GOT3 (cell line): Measurements from ENCODE around the gene ZSCAN5A.
"Not testable (repeated sequence)": the region's sequence is repeated elsewhere in the genome, so short reads cannot be mapped to it uniquely, and the experiment has no call there.

Source experiments
- DNase-seq: peaks from one replicate; lab custom pipeline; 2025; ENCODE audit warnings: mixed read lengths; lab: John Stamatoyannopoulos, UW

Gene ZSCAN5A

DNA sequence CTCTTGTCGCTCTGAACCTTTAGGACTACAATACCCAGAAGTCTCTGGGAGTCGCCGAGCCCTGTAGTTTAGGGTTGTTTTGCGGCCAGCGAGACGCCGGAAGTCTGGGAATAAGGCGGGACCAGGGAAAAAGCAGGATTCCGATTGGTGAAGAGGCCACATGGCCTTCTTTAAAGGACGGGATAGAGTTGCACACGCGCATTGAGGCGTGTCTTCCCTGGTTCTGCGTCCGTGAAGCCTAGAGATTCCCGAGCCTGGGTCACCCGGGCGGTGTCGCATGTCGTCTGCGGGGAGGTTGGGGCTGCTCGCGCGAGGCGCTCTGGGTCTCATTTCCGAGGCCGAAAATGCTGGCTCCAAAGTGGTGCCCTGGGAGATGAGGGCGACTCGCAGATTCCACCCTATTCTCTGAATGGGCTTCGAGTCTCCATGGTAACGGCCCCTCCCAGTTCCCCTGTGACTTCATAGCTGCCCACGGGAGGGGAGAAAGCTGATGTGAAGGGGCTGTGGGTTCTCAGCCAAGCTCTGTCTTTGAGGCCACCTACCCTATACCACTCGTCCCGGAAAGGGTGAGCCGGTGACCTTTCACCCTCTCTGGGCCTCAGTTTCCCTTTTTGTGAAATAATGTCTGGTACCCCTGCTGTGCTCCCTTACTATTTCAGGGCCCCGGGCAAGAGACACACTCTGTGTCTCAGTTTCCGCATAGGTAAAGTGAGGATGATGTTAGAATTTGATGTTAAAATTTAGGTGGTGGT lies 614 bp upstream of the ZSCAN5A start:
- DNase-seq = peak; percentile 84

DNA sequence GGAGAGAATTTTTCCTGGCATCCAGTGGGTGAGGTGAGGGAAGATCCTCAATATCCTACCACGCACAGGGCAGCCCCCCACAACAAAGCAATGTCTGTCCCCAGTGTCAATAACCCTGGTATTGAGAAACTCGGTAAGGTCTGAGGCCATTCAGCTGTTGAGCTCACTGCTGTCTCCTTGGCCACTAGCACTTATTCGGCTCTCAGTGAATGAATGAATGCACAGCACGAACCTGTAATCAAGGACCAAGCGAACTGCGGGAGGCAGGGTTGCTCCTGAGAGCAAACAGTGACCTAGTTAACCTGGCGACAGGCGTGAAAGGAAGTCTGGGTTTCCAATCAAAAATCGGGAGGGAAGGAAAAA lies 640 bp downstream of the ZSCAN5A start:
- no peak for DNase-seq

GRCh38 chr19:56312787-56313657 lies 1.6 kb downstream of the ZSCAN5A start:
- no peak for DNase-seq

DNA sequence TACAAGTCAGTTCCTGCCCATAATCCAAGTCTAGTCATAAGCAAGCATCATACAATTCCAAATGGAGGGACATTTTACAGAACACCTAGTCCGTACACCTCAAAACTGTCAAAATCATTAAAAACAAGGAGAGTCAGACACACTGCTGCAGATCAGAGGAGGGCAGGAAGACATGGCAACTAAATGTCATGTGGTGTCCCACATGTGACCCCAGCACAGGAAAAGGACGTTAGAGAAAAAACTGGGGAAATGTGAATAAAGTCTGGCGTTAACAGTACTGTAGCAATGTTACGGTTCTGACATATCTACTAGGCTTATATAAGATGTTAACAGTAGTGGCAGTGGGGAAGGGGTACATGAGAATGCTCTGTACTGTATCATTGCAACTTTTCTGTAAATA lies 2.3 kb downstream of the ZSCAN5A start:
- no peak for DNase-seq

GRCh38 chr19:56310462-56310861 lies 4.2 kb downstream of the ZSCAN5A start:
- no peak for DNase-seq

GRCh38 chr19:56309511-56310185 lies 5.0 kb downstream of the ZSCAN5A start:
- peak; percentile 10 for DNase-seq

GRCh38 chr19:56308792-56309191 lies 5.8 kb downstream of the ZSCAN5A start:
- DNase-seq = no peak

GRCh38 chr19:56307062-56307461 lies 7.6 kb downstream of the ZSCAN5A start:
- not testable (repeated sequence) for DNase-seq

- no peak for DNase-seq
These were observed 8.6 kb downstream of the ZSCAN5A start for GRCh38 chr19:56306016-56306415.

DNA sequence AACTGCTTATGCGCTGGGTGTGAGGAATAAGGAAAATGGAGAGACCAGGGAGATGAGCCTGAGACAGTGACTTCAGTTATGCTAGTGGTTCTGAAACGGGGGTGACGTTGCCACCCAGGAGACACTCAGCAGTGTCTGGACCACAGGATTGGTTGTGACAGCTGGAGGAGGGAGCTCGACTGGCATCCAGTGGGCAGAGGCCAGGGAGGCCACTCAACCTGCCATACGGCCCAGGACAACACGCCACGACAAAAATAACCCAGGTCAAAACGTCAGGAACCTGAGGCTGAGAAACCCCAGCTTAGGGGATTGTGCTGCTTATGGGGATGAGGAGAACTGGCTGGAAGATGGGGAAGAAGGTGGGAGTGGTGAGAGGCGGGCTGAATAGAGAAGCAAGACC lies 10.4 kb downstream of the ZSCAN5A start:
- no peak for DNase-seq

DNA sequence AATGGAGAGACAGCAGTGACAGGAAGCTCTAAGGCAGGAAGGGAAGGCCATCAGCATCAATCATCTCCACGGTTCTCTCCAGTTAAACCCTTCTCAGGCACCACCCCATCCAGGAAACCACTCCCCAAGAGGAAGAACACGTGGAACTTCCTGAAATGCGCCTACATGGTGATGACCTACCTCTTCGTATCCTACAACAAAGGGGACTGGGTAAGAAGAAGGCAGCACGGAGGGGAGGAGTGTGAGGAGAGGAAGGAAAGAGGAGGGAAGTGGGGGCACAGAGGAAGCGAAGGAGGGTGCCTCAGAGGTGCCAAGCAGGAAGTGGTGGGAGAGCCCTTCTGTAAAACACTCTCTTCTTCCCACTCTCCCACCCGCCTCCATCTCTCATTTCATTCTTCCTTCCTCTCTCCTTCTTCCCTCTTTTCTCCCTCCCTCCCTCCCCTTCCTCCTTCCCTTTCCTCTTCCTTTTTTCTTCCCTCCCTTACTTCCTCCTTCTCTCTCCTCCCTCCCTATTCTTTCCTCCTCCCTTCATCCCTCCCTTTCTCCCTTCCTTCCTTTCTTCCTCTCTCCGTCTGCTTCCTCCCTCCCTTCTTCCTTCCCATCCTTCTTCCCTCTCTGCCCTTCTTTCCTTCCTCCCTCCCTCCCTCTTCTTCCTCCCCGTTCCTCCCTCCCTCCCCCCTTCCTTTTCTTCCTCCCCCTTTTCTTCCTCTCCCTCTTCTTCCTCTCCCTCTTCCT lies 12.6 kb downstream of the ZSCAN5A start:
- DNase-seq = no peak

GRCh38 chr19:56301155-56301554 lies 13.5 kb downstream of the ZSCAN5A start:
- DNase-seq = no peak

- no peak for DNase-seq
These were observed 15.0 kb downstream of the ZSCAN5A start for GRCh38 chr19:56299688-56300087.

GRCh38 chr19:56297010-56297409 lies 17.6 kb downstream of the ZSCAN5A start:
- DNase-seq = no peak

DNA sequence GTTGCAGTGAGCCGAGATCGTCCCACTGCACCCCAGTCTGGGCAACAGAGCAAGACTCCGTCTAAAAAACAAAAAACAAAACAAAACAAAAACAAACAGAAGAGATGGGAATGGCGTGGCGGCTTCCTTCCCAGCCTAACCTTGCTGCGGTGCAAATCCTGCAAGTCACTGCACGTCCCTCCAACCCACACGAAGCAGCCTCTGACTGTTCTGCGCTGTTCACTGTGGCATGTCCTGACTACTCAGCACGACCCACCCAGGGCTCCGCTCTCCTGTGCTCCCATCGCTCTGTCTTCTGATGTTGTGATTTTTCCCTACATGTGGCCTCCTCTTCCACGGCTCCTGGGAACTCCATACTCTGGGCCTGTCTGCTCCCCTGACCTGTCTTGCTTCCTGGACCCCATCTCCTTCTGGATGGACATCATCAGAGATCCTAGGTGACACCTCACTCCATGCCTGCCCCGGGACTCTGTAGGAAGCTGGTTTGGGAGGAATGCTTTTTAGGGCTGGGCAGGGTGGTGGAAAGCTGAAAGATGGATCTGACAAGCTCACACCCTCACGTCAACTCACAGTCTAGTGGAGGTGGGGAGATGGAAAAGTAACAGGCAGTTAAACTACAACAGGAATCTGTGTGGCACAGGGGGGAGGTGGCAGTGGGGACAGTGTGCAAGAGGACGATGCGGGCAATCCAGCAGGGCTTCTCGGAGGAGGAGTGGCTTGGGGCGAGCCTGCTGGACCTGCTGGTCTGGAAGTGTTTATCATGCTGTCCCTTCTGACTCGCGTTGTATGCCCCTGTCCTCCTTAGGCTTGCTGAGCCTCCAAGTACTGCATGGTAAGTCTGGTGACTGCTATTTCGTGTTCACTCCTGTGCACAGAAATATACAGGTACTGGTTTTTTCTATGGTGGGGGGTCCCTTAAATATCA lies 18.8 kb downstream of the ZSCAN5A start:
- no peak for DNase-seq

DNA sequence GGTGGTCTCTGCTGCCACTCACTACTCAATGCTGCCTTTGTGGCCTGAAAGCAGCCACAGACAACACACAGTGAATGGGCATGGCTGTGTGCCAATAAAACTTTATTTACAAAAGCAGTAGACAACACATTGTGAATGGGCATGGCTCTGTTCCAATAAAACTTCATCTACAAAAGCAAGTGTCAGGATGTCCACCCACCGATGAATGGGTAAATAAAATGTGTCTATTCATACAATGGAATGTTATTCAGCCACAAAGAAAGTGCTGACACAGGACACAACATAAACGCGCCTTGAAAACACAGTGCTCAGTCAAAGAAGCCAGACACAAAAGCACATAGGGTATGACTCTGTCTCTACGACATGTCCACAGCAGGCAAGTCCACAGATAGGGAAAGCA lies 20.1 kb downstream of the ZSCAN5A start:
- DNase-seq = no peak

DNA sequence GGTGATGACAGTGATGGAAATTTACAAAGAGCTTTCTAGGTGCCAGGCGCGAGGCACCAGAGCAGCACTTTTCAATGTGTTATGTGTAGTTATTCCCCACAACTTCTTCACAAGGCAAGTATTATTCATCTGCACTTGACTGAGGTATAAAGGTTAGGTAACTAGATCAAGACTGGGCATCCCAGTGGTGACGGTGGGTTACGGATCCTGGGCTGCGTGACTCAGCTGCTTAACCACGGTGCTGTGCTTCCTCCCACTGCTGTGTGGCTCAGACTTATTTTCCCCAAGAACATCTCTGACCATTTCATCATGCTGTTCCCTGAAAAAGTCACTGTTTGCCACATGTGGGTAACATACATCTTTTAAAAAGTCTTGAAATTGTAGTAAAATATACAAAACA lies 22.8 kb downstream of the ZSCAN5A start:
- no peak for DNase-seq

GRCh38 chr19:56290104-56290503 lies 24.5 kb downstream of the ZSCAN5A start:
- no peak for DNase-seq

- no peak for DNase-seq
These were observed 29.9 kb downstream of the ZSCAN5A start for GRCh38 chr19:56284746-56285145.

- no peak for DNase-seq
These were observed 31.8 kb downstream of the ZSCAN5A start for GRCh38 chr19:56282809-56283208.

- no peak for DNase-seq
These were observed 41.0 kb downstream of the ZSCAN5A start for GRCh38 chr19:56273563-56274117.
